Activated naive CD4-positive, alpha-beta T cell treated with anti-CD3 and anti-CD28 coated beads, Interleukin-2, amount 50 U/mL, for 72 hours (primary cell): ENCODE measurements around the gene ALG2. TPM values are rescaled to one million over a fixed set of nuclear protein-coding genes. Genes with fewer than 3 reads are reported as not detected.
"Not testable (repeated sequence)": the region's sequence is repeated elsewhere in the genome, so short reads cannot be mapped to it uniquely, and the experiment has no call there.

Experiments used
- ATAC-seq, 2 donors: fragments of 150-1000 bp; cut with Tn5 transposase; 2 replicates each; pipeline ENCODE4 v1.10.0; 2021; ENCODE audit warnings: mild to moderate bottlenecking in 2 of 2, moderate library complexity in 2 of 2
- DNase-seq, 2 donors: peaks; one replicate each; pipeline ENCODE4 v3.0.0; 2021 to 2022; ENCODE audit warnings: low spot score in 2 of 2
- H3K27ac Mint-ChIP-seq, 2 donors: one replicate each; pipeline ENCODE4 v1.8.0; 2022; ENCODE audit warnings: mild to moderate bottlenecking in 2 of 2, mixed read lengths in 2 of 2
- H3K36me3 Mint-ChIP-seq, 2 donors: one replicate each; pipeline ENCODE4 v1.8.0; 2022; ENCODE audit warnings: mixed read lengths in 2 of 2
- H3K9me3 Mint-ChIP-seq, 2 donors: one replicate each; pipeline ENCODE4 v1.8.0; 2022; ENCODE audit warnings: mixed read lengths in 2 of 2
- total RNA-seq, 2 donors: library from RNA; stranded (reverse); gene quantifications; one replicate each; pipeline ENCODE4 v1.2.3, GENCODE V29; 2022

The ALG2 gene
- total RNA-seq, 2 donors from 2014 or later = 14.0 to 20.6 TPM

GRCh38 chr9:99244344-99245260 is 22.9 kb upstream of the ALG2 start:
- peak overlapping the region in 1 of 2 donors; percentile 5 for H3K27ac Mint-ChIP-seq
- DNase-seq (no peak), ATAC-seq (peak in 1 of 2 donors; percentile 79)
- peaks cover 0 to 6% of the 10 kb centered on the region in 2 donors for H3K36me3 Mint-ChIP-seq
- H3K9me3 Mint-ChIP-seq = no peaks in the 10 kb centered on the region

- H3K27ac Mint-ChIP-seq = no peak overlapping the region
- H3K9me3 Mint-ChIP-seq = peaks cover 0 to 4% of the 10 kb centered on the region in 2 donors
- H3K36me3 Mint-ChIP-seq = peaks cover 6 to 19% of the 10 kb centered on the region in 2 donors
- no peak for DNase-seq
- no peak for ATAC-seq
These were observed 19.4 kb upstream of the ALG2 start for GRCh38 chr9:99241106-99241505.

DNA sequence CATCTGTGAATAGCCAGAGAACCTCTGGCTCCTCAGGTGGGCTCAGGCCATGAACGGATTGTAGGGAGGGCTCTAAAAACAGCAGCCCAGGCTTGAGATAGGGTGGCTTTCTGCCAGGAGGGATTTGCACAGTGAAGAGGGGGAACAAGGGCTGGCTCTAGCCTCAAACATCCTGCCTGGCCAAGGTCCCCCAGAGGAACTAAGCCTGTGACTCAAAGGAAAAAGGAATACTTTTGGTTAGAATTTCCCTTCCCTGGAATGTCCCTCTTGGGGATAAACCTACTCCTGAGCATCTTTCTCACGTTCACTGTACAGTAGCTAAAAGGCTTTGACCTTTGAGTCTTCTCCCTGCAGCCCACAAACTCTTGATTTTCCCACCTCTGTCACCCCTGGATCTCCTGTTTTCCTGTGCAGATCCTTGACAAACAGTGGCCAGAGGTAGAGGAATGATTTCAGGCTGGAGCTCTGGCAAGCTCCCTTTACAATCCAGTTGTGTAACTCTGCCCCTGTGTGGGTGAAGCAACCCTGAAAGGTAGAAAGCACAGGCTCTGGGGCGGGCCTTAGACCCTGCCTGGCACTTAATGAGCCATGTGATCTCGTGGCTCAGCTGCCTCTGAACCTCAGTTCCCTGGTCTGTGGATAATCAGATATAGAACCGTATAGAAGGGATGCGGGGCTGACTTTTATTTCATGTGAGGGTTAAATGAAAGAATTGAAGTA is 17.8 kb upstream of the ALG2 start:
- Mint-ChIP-seq H3K9me3 (peaks cover 0 to 4% of the 10 kb centered on the region in 2 donors), H3K27ac (no peak overlapping the region), H3K36me3 (peaks cover 6 to 19% of the 10 kb centered on the region in 2 donors)
- no peak for ATAC-seq
- DNase-seq = no peak

GRCh38 chr9:99238331-99238730 is 16.6 kb upstream of the ALG2 start:
- no peak for DNase-seq
- H3K9me3 Mint-ChIP-seq = peaks cover 0 to 4% of the 10 kb centered on the region in 2 donors
- peak; percentile 47 to 68 for ATAC-seq

DNA sequence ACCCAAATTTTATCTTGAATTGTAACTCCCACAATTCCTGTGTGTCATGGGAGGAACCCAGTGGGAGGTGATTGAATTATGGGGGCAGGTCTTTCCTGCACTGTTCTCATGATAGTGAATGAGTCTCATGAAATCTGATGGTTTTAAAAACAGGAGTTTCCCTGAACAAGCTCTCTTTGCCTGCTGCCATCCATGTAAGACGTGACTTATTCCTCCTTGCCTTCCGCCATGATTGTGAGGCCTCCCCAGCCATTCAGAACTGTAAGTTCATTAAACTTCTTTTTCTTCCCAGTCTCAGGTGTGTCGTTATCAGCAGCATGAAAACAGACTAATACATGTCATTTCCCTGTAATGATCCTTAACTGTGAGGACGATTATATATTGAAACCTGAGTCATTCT is 16.1 kb upstream of the ALG2 start:
- ATAC-seq, H3K9me3 Mint-ChIP-seq: not testable (repeated sequence)
- peaks cover 6 to 19% of the 10 kb centered on the region in 2 donors for H3K36me3 Mint-ChIP-seq

More at GRCh38 chr9:99238331-99238730, 16.6 kb upstream of the ALG2 start:
- Mint-ChIP-seq H3K36me3 (peaks cover 6 to 19% of the 10 kb centered on the region in 2 donors), H3K27ac (no peak overlapping the region)

DNA sequence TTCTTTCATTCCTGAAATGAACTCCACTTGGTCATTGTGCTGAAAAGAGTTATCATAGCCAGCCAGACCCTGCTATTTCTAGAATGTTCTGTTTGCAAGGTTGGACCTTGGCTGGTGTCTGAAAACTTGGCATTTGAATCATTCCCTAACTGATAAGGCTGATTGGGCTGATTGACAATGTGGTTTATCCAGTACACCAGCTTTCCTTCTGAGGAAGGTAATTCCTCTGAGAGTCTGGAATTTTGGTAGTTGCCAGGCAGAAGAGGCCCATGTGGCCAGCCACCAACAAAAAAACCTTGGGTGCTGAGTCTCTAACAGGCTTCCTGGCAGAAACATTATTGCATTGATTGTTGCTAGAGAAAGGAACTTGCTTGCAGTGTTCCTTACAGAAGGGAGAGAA is 15.6 kb upstream of the ALG2 start:
- Mint-ChIP-seq H3K9me3 (peaks cover 0 to 4% of the 10 kb centered on the region in 2 donors), H3K36me3 (peaks cover 6 to 19% of the 10 kb centered on the region in 2 donors), H3K27ac (no peak overlapping the region)
- DNase-seq (no peak), ATAC-seq (no peak)

More for the DNA sequence above, 16.1 kb upstream of the ALG2 start:
- not testable (repeated sequence) for H3K27ac Mint-ChIP-seq, DNase-seq

DNA sequence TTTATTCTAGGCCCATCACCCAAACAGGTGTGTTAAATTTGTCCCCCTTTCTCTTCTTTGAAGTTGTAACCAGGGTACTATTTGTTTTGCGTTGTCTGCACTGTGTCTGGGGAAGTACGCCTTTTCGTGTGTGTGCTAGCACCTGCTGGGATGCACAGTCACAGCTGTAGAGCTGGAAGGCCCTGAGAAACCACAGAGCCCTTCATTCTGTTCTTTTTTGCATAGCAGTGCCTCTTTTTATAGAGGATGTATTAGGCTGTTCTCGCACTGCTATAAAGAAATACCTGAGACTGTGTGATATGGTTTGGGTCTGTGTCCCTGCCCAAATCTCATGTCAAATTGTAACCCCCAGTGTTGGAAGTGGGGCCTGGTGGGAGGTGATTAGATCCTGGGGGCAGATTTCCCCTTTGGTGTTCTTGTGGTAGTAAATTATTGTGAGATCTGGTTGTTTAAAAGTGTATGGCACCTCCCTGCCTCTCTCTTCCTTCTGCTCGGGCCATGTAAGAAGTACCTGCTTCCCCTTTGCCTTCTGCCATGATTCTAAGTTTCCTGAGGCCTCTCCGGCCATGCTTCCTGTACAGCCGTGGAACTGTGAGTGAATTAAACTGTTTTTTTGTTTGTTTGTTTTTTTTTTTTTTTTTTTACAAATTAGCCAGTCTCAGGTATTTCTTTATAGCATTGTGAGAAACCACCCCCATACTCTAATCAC is 14.3 kb upstream of the ALG2 start:
- Mint-ChIP-seq H3K9me3 (peaks cover 0 to 4% of the 10 kb centered on the region in 2 donors), H3K36me3 (peaks cover 6 to 19% of the 10 kb centered on the region in 2 donors), H3K27ac (peak overlapping the region; percentile 59 to 81)
- peak; percentile 89 to 96 for ATAC-seq
- DNase-seq = peak in 1 of 2 donors; percentile 41

GRCh38 chr9:99235069-99235468 is 13.3 kb upstream of the ALG2 start:
- peaks cover 0 to 4% of the 10 kb centered on the region in 2 donors for H3K9me3 Mint-ChIP-seq
- H3K27ac Mint-ChIP-seq = peak overlapping the region in 1 of 2 donors; percentile 39
- H3K36me3 Mint-ChIP-seq = peaks cover 8 to 25% of the 10 kb centered on the region in 2 donors
- DNase-seq (no peak), ATAC-seq (no peak)

DNA sequence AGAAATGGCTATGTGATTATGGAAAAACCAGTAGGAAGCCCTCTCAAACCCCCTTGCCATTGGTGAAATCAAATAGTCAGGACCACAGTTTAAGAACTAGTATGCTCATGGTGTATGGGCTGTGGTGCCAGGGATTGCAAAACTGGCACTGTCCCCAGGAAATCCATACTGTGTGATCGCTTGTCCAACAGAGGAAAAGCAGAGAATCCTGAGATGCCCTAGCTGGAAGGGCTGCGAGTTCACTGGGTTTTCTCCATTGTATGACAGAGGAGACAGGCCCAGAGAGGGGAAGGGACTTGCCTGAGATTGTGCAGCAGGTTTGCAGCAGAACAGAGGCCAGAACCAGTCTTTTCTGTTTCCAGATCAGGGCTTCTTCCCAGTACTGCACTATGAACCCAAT is 12.9 kb upstream of the ALG2 start:
- peaks cover 5 to 25% of the 10 kb centered on the region in 2 donors for H3K36me3 Mint-ChIP-seq
- ATAC-seq (no peak), DNase-seq (no peak)
- H3K27ac Mint-ChIP-seq = peak overlapping the region in 1 of 2 donors; percentile 39
- H3K9me3 Mint-ChIP-seq = peaks cover 0 to 4% of the 10 kb centered on the region in 2 donors

DNA sequence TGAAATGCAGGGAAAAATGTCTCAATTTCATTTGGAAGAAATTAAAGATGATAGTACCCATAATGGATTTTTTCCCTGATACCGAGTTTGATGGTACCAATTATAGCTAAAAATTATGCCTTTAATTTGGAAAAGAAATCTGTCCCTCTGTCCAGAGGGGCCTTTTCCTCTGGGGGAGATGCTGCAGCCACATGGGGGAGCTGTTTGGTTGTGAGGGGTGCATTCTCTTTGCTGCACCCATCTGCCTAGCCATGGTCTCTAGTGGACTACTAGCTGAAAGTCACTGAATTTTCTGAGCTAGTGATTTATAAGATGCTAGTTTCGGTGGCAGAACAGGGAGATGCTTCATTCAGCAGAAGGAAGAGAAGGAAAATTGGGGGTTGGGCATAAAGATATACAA is 10.0 kb upstream of the ALG2 start:
- DNase-seq = peak in 1 of 2 donors; percentile 46

DNA sequence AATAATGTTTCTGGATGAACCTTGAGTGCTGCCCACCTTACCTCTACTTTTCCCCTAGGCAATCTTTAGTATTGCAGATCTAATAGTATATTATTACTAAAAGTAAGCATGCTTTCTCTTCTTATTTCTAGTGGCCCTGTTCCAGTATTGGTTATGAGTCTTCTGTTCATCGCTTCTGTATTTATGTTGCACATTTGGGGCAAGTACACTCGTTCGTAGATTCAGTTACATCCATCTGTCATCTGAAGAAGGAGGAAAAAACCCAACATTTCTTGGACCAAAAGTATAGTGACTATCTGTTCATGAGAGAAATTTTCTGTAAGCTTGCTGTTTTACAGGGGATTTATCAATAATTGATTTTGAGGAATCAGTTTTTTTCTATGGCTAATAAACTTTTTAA is 8.5 kb upstream of the ALG2 start:
- H3K27ac Mint-ChIP-seq = no peak overlapping the region
- ATAC-seq (no peak), DNase-seq (no peak)
- H3K9me3 Mint-ChIP-seq = no peaks in the 10 kb centered on the region
- H3K36me3 Mint-ChIP-seq = peaks cover 5 to 7% of the 10 kb centered on the region in 2 donors

More for the DNA sequence above, 10.0 kb upstream of the ALG2 start:
- H3K27ac Mint-ChIP-seq = no peak overlapping the region
- no peaks in the 10 kb centered on the region for H3K9me3 Mint-ChIP-seq
- peaks cover 5 to 7% of the 10 kb centered on the region in 2 donors for H3K36me3 Mint-ChIP-seq
- peak in 1 of 2 donors; percentile 56 for ATAC-seq

DNA sequence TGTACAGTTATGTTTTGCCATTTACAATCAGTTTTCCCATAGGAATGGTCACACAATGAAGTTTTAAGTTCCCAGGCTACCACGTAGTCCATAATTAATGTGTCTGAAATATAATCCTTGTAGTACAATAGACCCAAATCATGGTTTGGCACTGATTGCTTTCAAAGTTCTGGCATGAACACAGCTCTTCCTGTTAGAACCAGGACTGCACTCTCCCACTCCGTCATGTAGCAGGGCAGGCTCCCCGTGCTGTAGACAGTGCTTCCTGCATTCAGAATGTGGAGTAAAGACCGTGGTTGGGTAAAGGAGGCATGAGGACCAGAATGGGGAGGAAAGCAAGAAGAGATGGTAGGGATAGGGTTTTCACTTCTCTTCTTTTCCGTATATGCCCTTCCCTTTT is 4.3 kb upstream of the ALG2 start:
- ATAC-seq (no peak), DNase-seq (no peak)
- peaks cover 26 to 27% of the 10 kb centered on the region in 2 donors for H3K36me3 Mint-ChIP-seq
- H3K27ac Mint-ChIP-seq = no peak overlapping the region
- no peaks in the 10 kb centered on the region for H3K9me3 Mint-ChIP-seq

DNA sequence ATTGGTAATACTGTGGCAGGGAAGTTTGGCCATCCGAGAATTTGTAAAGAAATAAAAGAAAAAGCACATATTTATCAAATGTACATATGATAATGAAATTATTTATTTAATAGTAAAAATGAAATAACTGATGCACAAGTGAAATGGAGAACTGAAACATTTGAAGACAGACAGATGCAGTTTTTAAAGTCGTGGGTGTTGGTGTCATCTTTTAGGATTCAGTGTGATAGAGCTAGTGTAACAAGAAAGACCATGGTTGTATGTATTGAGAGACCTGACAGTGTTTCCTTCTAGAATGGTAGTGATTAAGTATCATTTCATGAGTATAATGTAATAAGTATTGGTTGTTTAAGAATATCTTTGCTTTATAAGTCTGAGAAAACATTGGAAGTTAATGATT is 2.7 kb upstream of the ALG2 start:
- Mint-ChIP-seq H3K9me3 (no peaks in the 10 kb centered on the region), H3K36me3 (peaks cover 19 to 26% of the 10 kb centered on the region in 2 donors), H3K27ac (no peak overlapping the region)
- ATAC-seq (no peak), DNase-seq (no peak)

- H3K36me3 Mint-ChIP-seq = peaks cover 30 to 39% of the 10 kb centered on the region in 2 donors
- H3K27ac Mint-ChIP-seq = peak overlapping the region; percentile 98 to 100
- ATAC-seq = no peak
- DNase-seq = no peak
- H3K9me3 Mint-ChIP-seq = no peaks in the 10 kb centered on the region
These were observed 901 bp upstream of the ALG2 start for GRCh38 chr9:99222416-99223270.

- peaks cover 39 to 41% of the 10 kb centered on the region in 2 donors for H3K36me3 Mint-ChIP-seq
- H3K9me3 Mint-ChIP-seq = no peaks in the 10 kb centered on the region
- no peak for DNase-seq
- H3K27ac Mint-ChIP-seq = peak overlapping the region; percentile 90 to 98
- ATAC-seq = no peak
These were observed 499 bp downstream of the ALG2 start for GRCh38 chr9:99221266-99221620.

GRCh38 chr9:99220011-99220410 is 1.7 kb downstream of the ALG2 start:
- ATAC-seq (no peak), DNase-seq (no peak)
- H3K36me3 Mint-ChIP-seq = peaks cover 39 to 48% of the 10 kb centered on the region in 2 donors
- H3K27ac Mint-ChIP-seq = peak overlapping the region in 1 of 2 donors; percentile 46
- no peaks in the 10 kb centered on the region for H3K9me3 Mint-ChIP-seq
